ENCODE measurements around the gene SERPINB12. TPM values are rescaled to one million over a fixed set of nuclear protein-coding genes. Genes with fewer than 3 reads are reported as not detected.

The SERPINB12 gene
- total and polyA plus RNA-seq, 2 of the 4 experiments (the other 2 are of a cell fraction), result not detected

DNA sequence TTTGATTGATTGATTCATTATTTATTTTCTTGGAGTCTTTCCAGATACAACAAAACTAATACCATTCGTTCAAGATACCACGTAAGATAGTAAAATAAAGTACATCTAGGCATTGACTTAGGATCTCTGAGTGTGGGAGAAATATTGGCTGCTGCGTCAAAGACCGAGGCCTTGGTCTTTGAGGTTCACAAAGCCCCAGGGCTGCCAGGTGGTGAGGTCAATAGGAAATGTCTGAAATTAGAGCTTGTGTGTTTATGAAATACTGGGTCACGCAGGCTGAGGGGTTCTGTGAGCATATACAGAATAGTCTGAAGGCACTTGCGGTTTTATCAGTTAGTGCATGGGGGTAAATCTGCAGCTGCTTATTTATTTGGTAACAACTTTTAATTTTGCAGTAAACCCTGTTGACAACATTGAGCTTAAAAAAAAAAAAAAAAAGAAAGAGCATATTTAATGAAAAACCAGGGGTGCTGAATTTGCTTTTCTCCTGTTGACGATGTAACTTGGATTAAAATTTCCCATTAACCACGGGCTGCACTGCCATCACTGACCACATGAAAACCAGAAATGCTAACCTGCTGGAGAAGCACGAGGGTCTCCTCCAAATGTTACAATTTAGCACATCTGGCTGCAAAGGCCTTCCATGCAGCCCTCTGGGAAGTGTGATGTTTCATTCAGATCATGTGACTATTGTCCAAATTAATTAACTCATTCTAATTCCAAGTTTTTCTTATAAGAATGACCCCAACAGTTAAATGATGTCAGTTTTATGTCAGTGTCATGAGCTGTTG lies 27.1 kb upstream of the SERPINB12 start:
- POLR2A ChIA-PET (ENCODE audit: unreplicated experiment), result no interaction called here
- H4K20me1 ChIP-seq (ENCODE audit: insufficient read depth, low read length), result no peaks in the 10 kb centered on the region
- H2AK5ac ChIP-seq (ENCODE audit: low read depth, low read length), result no peak overlapping the region
- H2BK15ac ChIP-seq (ENCODE audit: low read depth, low read length), result no peak overlapping the region
- no peak overlapping the region for H3K4me3 ChIP-seq (ENCODE audit: insufficient read depth, low read depth, low read length)
- ATAC-seq (ENCODE audit: low read depth) (no peak), DNase-seq (no peak)
- no peaks in the 10 kb centered on the region for H3K79me1 ChIP-seq (ENCODE audit: low read depth in 1 of 2, low read length in 2 of 2)
- H3K27me3 ChIP-seq (ENCODE audit: control insufficient read depth, insufficient read depth, low read length), result peaks cover 15% of the 10 kb centered on the region
- H2AK9ac ChIP-seq (replicated peaks; ENCODE audit: low read depth, low read length, poor library complexity), result no peak overlapping the region
- H3K18ac ChIP-seq (ENCODE audit: low read depth, low read length), result no peak overlapping the region
- no peak overlapping the region for H3K14ac ChIP-seq (replicated peaks; ENCODE audit: low read depth, low read length)
- dilution Hi-C loops (cut with HindIII; ENCODE audit: low sequenced_read_pairs, unreplicated experiment) (no loop called here), in situ Hi-C loops (cut with MboI; ENCODE audit: low sequenced_read_pairs) (loop anchor here (5.0 kb wide), 1 partner anchor 332 kb away; no protein-coding TSS in a partner anchor), intact Hi-C loops (cut with micrococcal nuclease) (no loop called here)
- CTCF ChIA-PET, result interaction anchor here (0.6 to 5.4 kb wide), 9 partner anchors 9 to 419 kb away, joined by 3 to 47 read pairs (median 3); no protein-coding TSS in a partner anchor
- no peak overlapping the region for H3K27ac ChIP-seq (ENCODE audit: insufficient read depth, low read length)
- H3K9ac ChIP-seq (ENCODE audit: low read depth, low read length), result no peak overlapping the region
- WGBS, 2 experiments (ENCODE audit: extremely low coverage in 2 of 2, insufficient read length in 1 of 2), result 7% methylated on average over 3 of the region's 9 CpGs; no CpG with 5 or more reads in 1 of the 2 experiments
- H3K56ac ChIP-seq (ENCODE audit: extremely low read depth, insufficient read depth, low read length), result no peak overlapping the region
- no peak overlapping the region for H3K4me2 ChIP-seq (ENCODE audit: low read depth, low read length)
- H2BK20ac ChIP-seq (ENCODE audit: low read depth, low read length), result no peak overlapping the region
- no peak overlapping the region for H4K8ac ChIP-seq (ENCODE audit: low read depth in 2 of 2, low read length in 2 of 2)
- H3K36me3 ChIP-seq (ENCODE audit: control insufficient read depth, insufficient read depth, low read length), result no peaks in the 10 kb centered on the region
- H3K4ac ChIP-seq (ENCODE audit: low read depth, low read length), result no peak overlapping the region
- H3K23ac ChIP-seq (ENCODE audit: low read depth, low read length), result no peak overlapping the region
- no peak overlapping the region for H2BK5ac ChIP-seq (ENCODE audit: low read depth, low read length, poor library complexity, severe bottlenecking)
- H2BK120ac ChIP-seq (ENCODE audit: low read depth, low read length), result no peak overlapping the region
- H4K5ac ChIP-seq (ENCODE audit: low read depth, low read length), result no peak overlapping the region
- H3K9me3 ChIP-seq (ENCODE audit: control insufficient read depth, insufficient read depth, low read length), result no peaks in the 10 kb centered on the region
- no TSS peak for BruUV-seq (replicated peaks)
- no peaks in the 10 kb centered on the region for H3K9me1 ChIP-seq (ENCODE audit: insufficient read depth, low read length)
- H4K91ac ChIP-seq (ENCODE audit: insufficient read depth, low read depth, low read length), result no peak overlapping the region
- H3K4me1 ChIP-seq (ENCODE audit: control insufficient read depth, insufficient read depth, low read length), result no peaks in the 10 kb centered on the region
- peak overlapping the region; percentile 54 for H2AFZ ChIP-seq (replicated peaks; ENCODE audit: low read length, poor library complexity)
- no peak for TF ChIP-seq CTCF (conservative IDR thresholded peaks at IDR 0.05; ENCODE audit: low read depth, low read length)
- TF ChIP-seq SMC3 (IDR thresholded peaks at IDR 0.05; ENCODE audit: low read depth, low read length), result no peak
- TF ChIP-seq CHD1 (IDR thresholded peaks at IDR 0.05; ENCODE audit: low read depth, low read length), result no peak
- TF ChIP-seq BHLHE40 (IDR thresholded peaks at IDR 0.05; ENCODE audit: low read depth, low read length), result no peak
- TF ChIP-seq NFE2L2 (IDR thresholded peaks at IDR 0.05; ENCODE audit: low read depth, low read length), result no peak
- TF ChIP-seq MXI1 (IDR thresholded peaks at IDR 0.05; ENCODE audit: borderline replicate concordance, low read depth, low read length), result no peak
- TF ChIP-seq, protein P1, sequence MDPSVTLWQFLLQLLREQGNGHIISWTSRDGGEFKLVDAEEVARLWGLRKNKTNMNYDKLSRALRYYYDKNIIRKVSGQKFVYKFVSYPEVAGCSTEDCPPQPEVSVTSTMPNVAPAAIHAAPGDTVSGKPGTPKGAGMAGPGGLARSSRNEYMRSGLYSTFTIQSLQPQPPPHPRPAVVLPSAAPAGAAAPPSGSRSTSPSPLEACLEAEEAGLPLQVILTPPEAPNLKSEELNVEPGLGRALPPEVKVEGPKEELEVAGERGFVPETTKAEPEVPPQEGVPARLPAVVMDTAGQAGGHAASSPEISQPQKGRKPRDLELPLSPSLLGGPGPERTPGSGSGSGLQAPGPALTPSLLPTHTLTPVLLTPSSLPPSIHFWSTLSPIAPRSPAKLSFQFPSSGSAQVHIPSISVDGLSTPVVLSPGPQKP (IDR thresholded peaks at IDR 0.05; ENCODE audit: borderline replicate concordance, low read depth, low read length), result no peak
- TF ChIP-seq MAFK (IDR thresholded peaks at IDR 0.05; ENCODE audit: low read depth, low read length), result no peak
- TF ChIP-seq POLR2A (IDR thresholded peaks at IDR 0.05; ENCODE audit: low read depth, low read length), result no peak
- no peak for TF ChIP-seq USF2 (IDR thresholded peaks at IDR 0.05; ENCODE audit: low read depth, low read length)
- no peak for TF ChIP-seq RAD21 (IDR thresholded peaks at IDR 0.05; ENCODE audit: low read length)
- TF ChIP-seq FOS (IDR thresholded peaks at IDR 0.05; ENCODE audit: low read depth, low read length), result no peak
- TF ChIP-seq RFX5 (IDR thresholded peaks at IDR 0.05; ENCODE audit: low read depth, low read length), result no peak
- no peak for TF ChIP-seq MAZ (IDR thresholded peaks at IDR 0.05; ENCODE audit: borderline replicate concordance, low read depth, low read length)
- TF ChIP-seq RCOR1 (IDR thresholded peaks at IDR 0.05; ENCODE audit: insufficient replicate concordance, low read length), result no peak

Data from IMR-90 (cell line).